ENCODE results near the gene SNAPC5.
"Not testable (repeated sequence)": the region's sequence is repeated elsewhere in the genome, so short reads cannot be mapped to it uniquely, and the experiment has no call there.

The SNAPC5 gene

DNA sequence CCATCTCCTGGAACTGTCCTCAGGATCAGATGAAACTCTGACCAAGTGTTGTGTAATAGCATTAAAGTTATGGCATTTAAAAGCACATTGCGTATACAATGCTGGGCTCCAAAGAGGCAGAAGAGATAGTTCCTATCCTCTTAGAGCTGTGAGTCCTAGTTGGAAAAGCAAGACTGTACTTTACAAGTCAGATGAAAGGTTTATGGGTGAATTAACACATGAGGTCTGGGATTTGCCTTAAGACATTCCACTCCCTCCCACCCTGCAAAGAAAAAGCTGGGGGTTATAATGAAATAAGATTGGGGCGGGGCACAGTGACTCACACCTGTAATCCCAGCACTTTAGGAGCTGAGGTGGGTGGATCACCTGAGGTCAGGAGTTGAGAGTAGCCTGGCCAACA lies 35.6 kb downstream of the SNAPC5 start:
- no peaks in the 10 kb centered on the region for H3K9me3 Mint-ChIP-seq
- ATAC-seq (replicated peaks) = no peak
- peak overlapping the region in 1 of 2 donors; percentile 49 for H3K27ac Mint-ChIP-seq
- no peak overlapping the region for H3K4me3 Mint-ChIP-seq
- DNase-seq = no peak
- peaks cover 11% of the 10 kb centered on the region for H3K36me3 Mint-ChIP-seq (ENCODE audit: insufficient read depth)
- no peaks in the 10 kb centered on the region for H3K27me3 Mint-ChIP-seq
- H3K4me1 Mint-ChIP-seq (ENCODE audit: low read depth in 2 of 2) = peaks cover 2 to 18% of the 10 kb centered on the region in 2 donors

GRCh38 chr15:66461294-66461693 lies 36.3 kb downstream of the SNAPC5 start:
- H3K27me3 Mint-ChIP-seq; H3K4me3 Mint-ChIP-seq; H3K27ac Mint-ChIP-seq; DNase-seq; ATAC-seq (replicated peaks); H3K9me3 Mint-ChIP-seq: not testable (repeated sequence)
- peaks cover 2 to 18% of the 10 kb centered on the region in 2 donors for H3K4me1 Mint-ChIP-seq (ENCODE audit: low read depth in 2 of 2)
- H3K36me3 Mint-ChIP-seq (ENCODE audit: insufficient read depth) = peaks cover 11% of the 10 kb centered on the region

DNA sequence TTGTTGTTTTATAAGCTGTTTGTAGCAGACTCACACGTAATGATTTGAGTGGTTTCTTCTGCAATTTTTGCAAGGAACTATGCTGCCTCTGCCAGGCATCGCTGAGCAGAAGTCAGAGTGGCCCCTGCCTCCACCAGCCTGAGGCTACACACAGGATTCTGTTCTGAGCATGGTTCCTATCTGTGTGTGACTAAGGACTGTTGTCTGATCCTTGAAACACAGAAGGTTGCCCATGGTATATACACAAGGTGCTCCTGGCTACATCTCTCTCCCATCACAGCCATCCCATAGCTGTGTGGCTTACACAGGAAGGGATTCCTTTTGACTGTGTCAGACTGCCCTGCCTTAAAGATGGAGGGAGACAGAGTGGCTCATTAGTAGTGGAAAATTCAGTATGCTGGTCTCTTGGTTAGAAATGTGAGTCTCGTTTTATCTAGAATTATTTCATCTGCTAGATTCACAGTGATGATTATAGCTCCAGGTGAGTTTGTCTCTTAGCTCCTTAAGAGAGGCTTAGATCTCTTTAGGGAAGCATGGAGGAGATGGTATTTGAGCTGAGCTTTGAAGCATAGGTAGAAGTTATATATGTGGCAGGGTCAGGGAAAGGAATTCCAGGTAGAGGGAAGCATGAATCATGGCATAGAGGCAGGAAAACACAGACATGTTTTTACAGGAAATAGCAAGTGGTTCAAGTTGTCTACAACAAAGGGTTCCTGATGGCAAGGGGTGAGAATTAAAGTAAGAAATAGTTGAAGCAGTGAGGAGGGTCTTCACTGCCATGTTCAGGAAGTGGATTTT lies 37.5 kb downstream of the SNAPC5 start:
- no peaks in the 10 kb centered on the region for H3K9me3 Mint-ChIP-seq
- H3K27me3 Mint-ChIP-seq = no peaks in the 10 kb centered on the region
- peaks cover 5% of the 10 kb centered on the region for H3K36me3 Mint-ChIP-seq (ENCODE audit: insufficient read depth)
- H3K27ac Mint-ChIP-seq = peak overlapping the region; percentile 0 to 17
- ATAC-seq (replicated peaks) = no peak
- no peak for DNase-seq
- H3K4me1 Mint-ChIP-seq (ENCODE audit: low read depth in 2 of 2) = peaks cover 2 to 18% of the 10 kb centered on the region in 2 donors
- H3K4me3 Mint-ChIP-seq = no peak overlapping the region

- H3K9me3 Mint-ChIP-seq = no peaks in the 10 kb centered on the region
- DNase-seq = no peak
- H3K36me3 Mint-ChIP-seq (ENCODE audit: insufficient read depth) = peaks cover 5% of the 10 kb centered on the region
- peaks cover 2 to 18% of the 10 kb centered on the region in 2 donors for H3K4me1 Mint-ChIP-seq (ENCODE audit: low read depth in 2 of 2)
- H3K27me3 Mint-ChIP-seq = no peaks in the 10 kb centered on the region
- peak overlapping the region; percentile 32 to 69 for H3K27ac Mint-ChIP-seq
- no peak overlapping the region for H3K4me3 Mint-ChIP-seq
- ATAC-seq (replicated peaks) = no peak
These were observed 41.4 kb downstream of the SNAPC5 start for GRCh38 chr15:66456211-66456610.

GRCh38 chr15:66454143-66454542 lies 43.4 kb downstream of the SNAPC5 start:
- peaks cover 10% of the 10 kb centered on the region for H3K36me3 Mint-ChIP-seq (ENCODE audit: insufficient read depth)
- H3K4me1 Mint-ChIP-seq (ENCODE audit: low read depth in 2 of 2) = peaks cover 0 to 5% of the 10 kb centered on the region in 2 donors
- H3K4me3 Mint-ChIP-seq = no peak overlapping the region
- H3K27ac Mint-ChIP-seq = peak overlapping the region in 1 of 2 donors; percentile 64
- H3K9me3 Mint-ChIP-seq = no peaks in the 10 kb centered on the region
- H3K27me3 Mint-ChIP-seq = no peaks in the 10 kb centered on the region
- ATAC-seq (replicated peaks) (no peak), DNase-seq (no peak)

DNA sequence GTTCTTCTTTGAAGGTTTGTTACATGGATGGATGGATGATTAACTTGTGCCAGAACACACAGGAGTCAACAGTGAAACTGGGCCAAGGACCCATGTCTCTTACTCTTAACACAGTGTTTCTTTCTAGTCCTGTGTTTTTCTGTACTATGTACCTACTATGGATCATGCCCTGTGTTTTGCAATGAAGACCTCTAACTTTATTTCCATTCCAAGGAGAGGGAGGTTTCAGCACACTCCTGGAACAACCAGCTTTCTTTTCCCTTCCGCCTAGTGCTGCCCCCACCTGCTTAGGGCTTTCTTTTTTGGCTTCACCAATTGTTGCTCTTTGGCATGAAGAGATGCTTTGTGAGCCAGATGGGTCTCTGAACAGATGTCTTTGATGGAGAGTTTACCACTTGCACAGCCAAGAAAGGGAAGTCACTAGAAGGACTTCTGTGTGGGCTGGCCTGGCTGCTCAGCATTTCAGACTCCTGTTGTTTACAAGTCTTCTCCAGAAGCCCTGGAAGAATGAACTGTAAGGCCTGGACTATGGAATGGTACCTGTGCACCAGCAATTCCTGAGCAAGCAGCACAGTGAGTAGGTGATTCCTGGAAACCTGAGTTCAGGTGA lies 44.5 kb downstream of the SNAPC5 start:
- H3K36me3 Mint-ChIP-seq (ENCODE audit: insufficient read depth) = peaks cover 13% of the 10 kb centered on the region
- peak overlapping the region in 1 of 2 donors; percentile 64 for H3K27ac Mint-ChIP-seq
- no peaks in the 10 kb centered on the region for H3K9me3 Mint-ChIP-seq
- no peak overlapping the region for H3K4me3 Mint-ChIP-seq
- ATAC-seq (replicated peaks) (no peak), DNase-seq (no peak)
- H3K4me1 Mint-ChIP-seq (ENCODE audit: low read depth in 2 of 2) = peaks cover 0 to 2% of the 10 kb centered on the region in 2 donors
- H3K27me3 Mint-ChIP-seq = no peaks in the 10 kb centered on the region

- H3K27ac Mint-ChIP-seq = no peak overlapping the region
- H3K4me1 Mint-ChIP-seq (ENCODE audit: low read depth in 2 of 2) = peaks cover 0 to 3% of the 10 kb centered on the region in 2 donors
- H3K36me3 Mint-ChIP-seq (ENCODE audit: insufficient read depth) = peaks cover 19% of the 10 kb centered on the region
These were observed 45.1 kb downstream of the SNAPC5 start for GRCh38 chr15:66452420-66452819.

More at GRCh38 chr15:66452420-66452819, 45.1 kb downstream of the SNAPC5 start:
- no peak for ATAC-seq (replicated peaks)
- Mint-ChIP-seq H3K9me3 (no peaks in the 10 kb centered on the region), H3K27me3 (no peaks in the 10 kb centered on the region), H3K4me3 (no peak overlapping the region)
- DNase-seq = no peak
